GM12865 (cell line): Measurements from ENCODE around the gene COPB1.

Experiments used
- DNase-seq: peaks from one replicate; pipeline ENCODE4 v3.0.0; 2010; ENCODE audit warnings: low read depth
- H3K4me3 ChIP-seq: 2 replicates; pipeline ENCODE4 v1.5.1; 2011; ENCODE audit warnings: mild to moderate bottlenecking, low read depth, low read length, control low read depth
- CTCF ChIP-seq: IDR thresholded peaks from 2 replicates; pipeline ENCODE4 v1.5.1; 2011; ENCODE audit warnings: low read length, control low read depth, low read depth, inconsistent platforms; ENCODE audit not compliant: insufficient read depth; ENCODE audit errors: missing control alignments

The COPB1 gene

GRCh38 chr11:14513800-14514199 is 14.2 kb upstream of the COPB1 start:
- no peak overlapping the region for H3K4me3 ChIP-seq
- no peak for TF ChIP-seq CTCF
- no peak for DNase-seq

GRCh38 chr11:14506532-14506931 is 6.9 kb upstream of the COPB1 start:
- no peak for DNase-seq
- no peak for TF ChIP-seq CTCF
- no peak overlapping the region for H3K4me3 ChIP-seq

GRCh38 chr11:14503023-14503422 is 3.4 kb upstream of the COPB1 start:
- no peak for TF ChIP-seq CTCF
- no peak for DNase-seq
- H3K4me3 ChIP-seq, result no peak overlapping the region

GRCh38 chr11:14502039-14502438 is 2.4 kb upstream of the COPB1 start:
- no peak for TF ChIP-seq CTCF
- no peak overlapping the region for H3K4me3 ChIP-seq
- DNase-seq, result no peak

GRCh38 chr11:14500181-14500651 is 605 bp upstream of the COPB1 start:
- TF ChIP-seq CTCF, result no peak
- peak; percentile 72 for DNase-seq
- H3K4me3 ChIP-seq, result peak overlapping the region; percentile 100

- peak overlapping the region; percentile 100 for H3K4me3 ChIP-seq
- no peak for TF ChIP-seq CTCF
- DNase-seq, result peak; percentile 29
These were observed 442 bp downstream of the COPB1 start for GRCh38 chr11:14499178-14499559.

GRCh38 chr11:14480716-14481115 is 18.9 kb downstream of the COPB1 start:
- no peak overlapping the region for H3K4me3 ChIP-seq
- no peak for DNase-seq
- TF ChIP-seq CTCF, result no peak
